Measurements from ENCODE around the gene RFX4.

GRCh38 chr12:106690569-106691305, 107.9 kb downstream of the RFX4 start:
- TF ChIP-seq EHMT2 (IDR thresholded peaks at IDR 0.05) (no peak), CTCF (IDR thresholded peaks at IDR 0.05 in 2 of 3, conservative IDR thresholded peaks at IDR 0.05 in 1 of 3; ENCODE audit: insufficient read depth in 2 of 3, low read depth in 1 of 3, low read length in 3 of 3) (no peak)
